ENCODE measurements around the gene PNMA6A. TPM values are rescaled to one million over a fixed set of nuclear protein-coding genes. Genes with fewer than 3 reads are reported as not detected.

Gene PNMA6A
- total RNA-seq, result 26.5 TPM

GRCh38 chrX:153071909-153072583 is at the start of gene PNMA6A:
Gene PNMA6A, plus strand, starts transcription at chrX:153072454. Its CDS starts 609 bp downstream, at chrX:153073063.

GRCh38 chrX:153055871-153056749 is 16.1 kb upstream of the PNMA6A start, which contains the start of gene PNMA3:
Gene PNMA3, plus strand, starts transcription at chrX:153056470. Its CDS starts 586 bp downstream, at chrX:153057056.

Small RNA genes lying within 50 kb of the gene (small RNA-seq; reads per million reads assigned to genes)
- gene AC243428.1, result not detected

Other genes with a start within 250 kb of the PNMA6A start
- 92.0 TPM for gene CETN2, start 241.7 kb upstream of the PNMA6A start, total RNA-seq
- 36.2 TPM for gene NSDHL, start 241.4 kb upstream of the PNMA6A start, total RNA-seq
- 3.7 TPM for gene ZNF185, start 174.4 kb upstream of the PNMA6A start, total RNA-seq
- gene PNMA5, start 78.3 kb upstream of the PNMA6A start, total RNA-seq, result 9.7 TPM
- gene PNMA3, start 16.0 kb upstream of the PNMA6A start, total RNA-seq, result 25.1 TPM
- not detected for gene MAGEA1, start 106.8 kb downstream of the PNMA6A start, total RNA-seq
- 6.9 TPM for gene PNMA6F, start 249.3 kb downstream of the PNMA6A start, total RNA-seq

Measured in diencephalon (tissue), 1 donor.